Measurements from ENCODE around the gene HVCN1. TPM values are rescaled to one million over a fixed set of nuclear protein-coding genes. Genes with fewer than 3 reads are reported as not detected.

HVCN1 gene
- total and polyA plus RNA-seq, 2 of the 13 experiments (the other 11 are each of a cell fraction or from before 2014, with no cell fraction given) = 0.49 to 1.3 TPM

DNA sequence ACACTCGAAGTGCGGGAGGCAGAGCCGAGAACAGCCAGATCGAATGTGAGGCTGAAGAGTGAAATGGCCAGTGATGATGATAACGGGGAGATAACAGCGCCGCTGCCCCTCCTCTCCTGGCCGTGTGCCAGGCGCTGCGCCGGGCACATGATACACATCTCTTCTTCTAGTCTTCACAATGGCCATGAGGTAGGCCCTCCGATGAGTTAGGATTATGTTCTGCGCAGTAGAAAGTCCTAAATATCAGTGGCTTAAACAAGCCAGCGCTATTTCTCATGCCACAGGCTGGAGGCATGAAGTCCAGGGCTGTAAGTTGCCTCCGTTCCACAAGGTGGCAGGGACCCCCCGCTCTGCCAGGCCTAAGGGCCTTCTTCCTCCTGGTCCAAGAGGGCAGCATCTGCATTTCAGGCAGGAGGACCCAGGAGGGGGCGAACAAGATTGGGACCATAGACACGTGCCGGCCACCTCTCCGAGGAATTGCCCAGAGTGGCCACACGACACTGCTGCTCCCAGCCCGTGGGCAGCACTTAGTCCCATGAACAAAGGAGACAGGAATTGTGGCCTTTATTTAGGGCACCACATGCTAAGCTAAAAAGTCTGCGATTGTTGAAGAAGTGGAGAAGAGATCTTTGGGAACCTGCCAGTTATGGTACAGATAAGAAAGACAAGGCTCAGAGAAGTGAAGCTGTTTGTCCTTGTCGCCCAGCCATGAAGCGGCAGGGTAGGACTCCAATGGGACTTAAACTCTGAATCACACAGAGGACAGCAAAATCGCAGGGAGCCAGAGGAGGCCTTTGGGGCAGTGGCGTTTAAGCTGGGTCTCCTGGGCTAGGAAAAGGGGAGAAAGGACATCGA lies 10.9 kb upstream of the HVCN1 start (continued):
- TF ChIP-seq, protein P1, sequence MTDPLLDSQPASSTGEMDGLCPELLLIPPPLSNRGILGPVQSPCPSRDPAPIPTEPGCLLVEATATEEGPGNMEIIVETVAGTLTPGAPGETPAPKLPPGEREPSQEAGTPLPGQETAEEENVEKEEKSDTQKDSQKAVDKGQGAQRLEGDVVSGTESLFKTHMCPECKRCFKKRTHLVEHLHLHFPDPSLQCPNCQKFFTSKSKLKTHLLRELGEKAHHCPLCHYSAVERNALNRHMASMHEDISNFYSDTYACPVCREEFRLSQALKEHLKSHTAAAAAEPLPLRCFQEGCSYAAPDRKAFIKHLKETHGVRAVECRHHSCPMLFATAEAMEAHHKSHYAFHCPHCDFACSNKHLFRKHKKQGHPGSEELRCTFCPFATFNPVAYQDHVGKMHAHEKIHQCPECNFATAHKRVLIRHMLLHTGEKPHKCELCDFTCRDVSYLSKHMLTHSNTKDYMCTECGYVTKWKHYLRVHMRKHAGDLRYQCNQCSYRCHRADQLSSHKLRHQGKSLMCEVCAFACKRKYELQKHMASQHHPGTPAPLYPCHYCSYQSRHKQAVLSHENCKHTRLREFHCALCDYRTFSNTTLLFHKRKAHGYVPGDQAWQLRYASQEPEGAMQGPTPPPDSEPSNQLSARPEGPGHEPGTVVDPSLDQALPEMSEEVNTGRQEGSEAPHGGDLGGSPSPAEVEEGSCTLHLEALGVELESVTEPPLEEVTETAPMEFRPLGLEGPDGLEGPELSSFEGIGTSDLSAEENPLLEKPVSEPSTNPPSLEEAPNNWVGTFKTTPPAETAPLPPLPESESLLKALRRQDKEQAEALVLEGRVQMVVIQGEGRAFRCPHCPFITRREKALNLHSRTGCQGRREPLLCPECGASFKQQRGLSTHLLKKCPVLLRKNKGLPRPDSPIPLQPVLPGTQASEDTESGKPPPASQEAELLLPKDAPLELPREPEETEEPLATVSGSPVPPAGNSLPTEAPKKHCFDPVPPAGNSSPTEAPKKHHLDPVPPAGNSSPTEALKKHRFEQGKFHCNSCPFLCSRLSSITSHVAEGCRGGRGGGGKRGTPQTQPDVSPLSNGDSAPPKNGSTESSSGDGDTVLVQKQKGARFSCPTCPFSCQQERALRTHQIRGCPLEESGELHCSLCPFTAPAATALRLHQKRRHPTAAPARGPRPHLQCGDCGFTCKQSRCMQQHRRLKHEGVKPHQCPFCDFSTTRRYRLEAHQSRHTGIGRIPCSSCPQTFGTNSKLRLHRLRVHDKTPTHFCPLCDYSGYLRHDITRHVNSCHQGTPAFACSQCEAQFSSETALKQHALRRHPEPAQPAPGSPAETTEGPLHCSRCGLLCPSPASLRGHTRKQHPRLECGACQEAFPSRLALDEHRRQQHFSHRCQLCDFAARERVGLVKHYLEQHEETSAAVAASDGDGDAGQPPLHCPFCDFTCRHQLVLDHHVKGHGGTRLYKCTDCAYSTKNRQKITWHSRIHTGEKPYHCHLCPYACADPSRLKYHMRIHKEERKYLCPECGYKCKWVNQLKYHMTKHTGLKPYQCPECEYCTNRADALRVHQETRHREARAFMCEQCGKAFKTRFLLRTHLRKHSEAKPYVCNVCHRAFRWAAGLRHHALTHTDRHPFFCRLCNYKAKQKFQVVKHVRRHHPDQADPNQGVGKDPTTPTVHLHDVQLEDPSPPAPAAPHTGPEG (CRISPR knock-in tag; IDR thresholded peaks at IDR 0.05) = no peak
- TF ChIP-seq, protein P2, sequence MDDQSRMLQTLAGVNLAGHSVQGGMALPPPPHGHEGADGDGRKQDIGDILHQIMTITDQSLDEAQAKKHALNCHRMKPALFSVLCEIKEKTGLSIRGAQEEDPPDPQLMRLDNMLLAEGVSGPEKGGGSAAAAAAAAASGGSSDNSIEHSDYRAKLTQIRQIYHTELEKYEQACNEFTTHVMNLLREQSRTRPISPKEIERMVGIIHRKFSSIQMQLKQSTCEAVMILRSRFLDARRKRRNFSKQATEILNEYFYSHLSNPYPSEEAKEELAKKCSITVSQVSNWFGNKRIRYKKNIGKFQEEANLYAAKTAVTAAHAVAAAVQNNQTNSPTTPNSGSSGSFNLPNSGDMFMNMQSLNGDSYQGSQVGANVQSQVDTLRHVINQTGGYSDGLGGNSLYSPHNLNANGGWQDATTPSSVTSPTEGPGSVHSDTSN (CRISPR knock-in tag; IDR thresholded peaks at IDR 0.05; ENCODE audit: borderline replicate concordance) = no peak
- TF ChIP-seq ESRRA (CRISPR knock-in tag; IDR thresholded peaks at IDR 0.05; ENCODE audit: low read depth) (no peak), HOXA5 (CRISPR knock-in tag; IDR thresholded peaks at IDR 0.05) (no peak), ZC3H4 (CRISPR knock-in tag; IDR thresholded peaks at IDR 0.05; ENCODE audit: borderline replicate concordance) (no peak), ZNF329 (CRISPR knock-in tag; IDR thresholded peaks at IDR 0.05; ENCODE audit: low read depth) (no peak), CBX5 (CRISPR knock-in tag; IDR thresholded peaks at IDR 0.05; ENCODE audit: borderline replicate concordance) (no peak), ZFP62 (CRISPR knock-in tag; IDR thresholded peaks at IDR 0.05) (no peak), ZIK1 (CRISPR knock-in tag; IDR thresholded peaks at IDR 0.05; ENCODE audit: borderline replicate concordance, low read depth) (no peak), KDM1A (CRISPR knock-in tag; IDR thresholded peaks at IDR 0.05) (no peak), ZFP41 (CRISPR knock-in tag; IDR thresholded peaks at IDR 0.05; ENCODE audit: borderline replicate concordance) (no peak), IRF2 (CRISPR knock-in tag; IDR thresholded peaks at IDR 0.05) (no peak), SALL1 (CRISPR knock-in tag; IDR thresholded peaks at IDR 0.05) (peak; percentile 6; the same call in 1 of the 2 replicates), IKZF4 (CRISPR knock-in tag; IDR thresholded peaks at IDR 0.05; ENCODE audit: borderline replicate concordance, low read depth, not compliant biosample characterization) (no peak), HDAC6 (IDR thresholded peaks at IDR 0.05; ENCODE audit: low read depth, low read length) (no peak), FOXA1 (IDR thresholded peaks at IDR 0.05) (no peak), FOXA1 (CRISPR knock-in tag; IDR thresholded peaks at IDR 0.05) (no peak), POLR2A (IDR thresholded peaks at IDR 0.05; ENCODE audit: insufficient read depth in 1 of 2, low read depth in 2 of 2, low read length in 2 of 2) (no peak), SYNCRIP (IDR thresholded peaks at IDR 0.05; ENCODE audit: insufficient read depth, low read depth, low read length) (no peak)
- TF ChIP-seq, protein P3, sequence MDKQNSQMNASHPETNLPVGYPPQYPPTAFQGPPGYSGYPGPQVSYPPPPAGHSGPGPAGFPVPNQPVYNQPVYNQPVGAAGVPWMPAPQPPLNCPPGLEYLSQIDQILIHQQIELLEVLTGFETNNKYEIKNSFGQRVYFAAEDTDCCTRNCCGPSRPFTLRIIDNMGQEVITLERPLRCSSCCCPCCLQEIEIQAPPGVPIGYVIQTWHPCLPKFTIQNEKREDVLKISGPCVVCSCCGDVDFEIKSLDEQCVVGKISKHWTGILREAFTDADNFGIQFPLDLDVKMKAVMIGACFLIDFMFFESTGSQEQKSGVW (CRISPR knock-in tag; IDR thresholded peaks at IDR 0.05; ENCODE audit: borderline replicate concordance) = no peak
- TF ChIP-seq, protein P4, sequence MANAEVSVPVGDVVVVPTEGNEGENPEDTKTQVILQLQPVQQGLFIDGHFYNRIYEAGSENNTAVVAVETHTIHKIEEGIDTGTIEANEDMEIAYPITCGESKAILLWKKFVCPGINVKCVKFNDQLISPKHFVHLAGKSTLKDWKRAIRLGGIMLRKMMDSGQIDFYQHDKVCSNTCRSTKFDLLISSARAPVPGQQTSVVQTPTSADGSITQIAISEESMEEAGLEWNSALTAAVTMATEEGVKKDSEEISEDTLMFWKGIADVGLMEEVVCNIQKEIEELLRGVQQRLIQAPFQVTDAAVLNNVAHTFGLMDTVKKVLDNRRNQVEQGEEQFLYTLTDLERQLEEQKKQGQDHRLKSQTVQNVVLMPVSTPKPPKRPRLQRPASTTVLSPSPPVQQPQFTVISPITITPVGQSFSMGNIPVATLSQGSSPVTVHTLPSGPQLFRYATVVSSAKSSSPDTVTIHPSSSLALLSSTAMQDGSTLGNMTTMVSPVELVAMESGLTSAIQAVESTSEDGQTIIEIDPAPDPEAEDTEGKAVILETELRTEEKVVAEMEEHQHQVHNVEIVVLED (CRISPR knock-in tag; IDR thresholded peaks at IDR 0.05; ENCODE audit: borderline replicate concordance) = no peak
